Panc1 (cell line): ENCODE results near the gene KCND3. TPM values are rescaled to one million over a fixed set of nuclear protein-coding genes. Genes with fewer than 3 reads are reported as not detected.

Experiments used
- ATAC-seq: fragments of 200-7000 bp; cut with Tn5 transposase; 2 replicates; pipeline ENCODE4 v1.9.1; 2020; ENCODE audit warnings: mild to moderate bottlenecking, moderate library complexity
- BruUV-seq: library from RNA; stranded (reverse); fragments of 400-500 nt; replicated peaks from 2 replicates; lab custom pipeline; 2021; lab: Mats Ljungman, UMichigan
- CTCF ChIA-PET: fragments of 300-600 bp; sonication (Branson Sonifier 250); formaldehyde crosslinking; loops from one replicate; lab custom pipeline; 2022; ENCODE audit warnings: antibody characterized with exemption; lab: Charles Lee
- POLR2A ChIA-PET: fragments of 300-600 bp; sonication (Branson Sonifier 250); formaldehyde crosslinking; loops from one replicate; lab custom pipeline; 2022; ENCODE audit warnings: antibody characterized with exemption; lab: Charles Lee
- DNase-seq: peaks from one replicate; pipeline ENCODE4 v3.0.0-alpha.2; 2010; ENCODE audit warnings: low read depth, low spot score
- H3K27ac ChIP-seq: 2 replicates; pipeline ENCODE4 v1.5.1; 2011; ENCODE audit warnings: mild to moderate bottlenecking, low read length, inconsistent platforms
- H3K27me3 ChIP-seq: fragments of 200-500 bp; sonication (Bioruptor generic); 2 replicates; pipeline ENCODE4 v1.6.0; 2014; ENCODE audit warnings: low read length, inconsistent platforms; ENCODE audit not compliant: control insufficient read depth, insufficient read depth
- H3K36me3 ChIP-seq: fragments of 200-500 bp; sonication (Bioruptor generic); 2 replicates; pipeline ENCODE4 v1.5.1; 2014; ENCODE audit warnings: inconsistent platforms, mild to moderate bottlenecking, low read length, moderate library complexity; ENCODE audit not compliant: control insufficient read depth, insufficient read depth
- H3K4me1 ChIP-seq: 2 replicates; pipeline ENCODE4 v1.5.1; 2011; ENCODE audit warnings: inconsistent platforms, mild to moderate bottlenecking, low read length, moderate library complexity; ENCODE audit not compliant: control insufficient read depth, insufficient read depth
- H3K4me3 ChIP-seq, 2 experiments: 2 replicates each; pipeline ENCODE4 v1.5.1; 2011 to 2012; ENCODE audit warnings: low read depth in 2 of 2, low read length in 2 of 2, mild to moderate bottlenecking in 2 of 2, inconsistent platforms in 1 of 2, moderate library complexity in 1 of 2
- H3K9me3 ChIP-seq: fragments of 200-500 bp; sonication (Bioruptor generic); 2 replicates; pipeline ENCODE4 v1.5.1; 2014; ENCODE audit warnings: low read depth, mild to moderate bottlenecking, inconsistent platforms, low read length, moderate library complexity; ENCODE audit not compliant: control insufficient read depth, insufficient read depth
- CTCF ChIP-seq: fragments of 450-650 bp; IDR thresholded peaks from 2 replicates; pipeline ENCODE4 v1.5.1; 2017; ENCODE audit warnings: mild to moderate bottlenecking
- POLR2AphosphoS5 ChIP-seq: IDR thresholded peaks from 2 replicates; pipeline ENCODE4 v1.6.1; 2012; ENCODE audit warnings: mild to moderate bottlenecking, low read depth, low read length, moderate library complexity
- REST ChIP-seq, 2 experiments: IDR thresholded peaks; 2 replicates each; pipeline ENCODE4 v1.6.1; 2011 to 2012; ENCODE audit warnings: low read depth in 2 of 2, control low read depth in 1 of 2, low read length in 1 of 2, mild to moderate bottlenecking in 1 of 2, moderate library complexity in 1 of 2; ENCODE audit not compliant: insufficient read depth in 1 of 2
- SIN3A ChIP-seq: IDR thresholded peaks from 2 replicates; pipeline ENCODE4 v1.6.1; 2012; ENCODE audit warnings: low read depth, mild to moderate bottlenecking, low read length, moderate library complexity, borderline replicate concordance; ENCODE audit not compliant: insufficient read depth
- TCF7L2 ChIP-seq: IDR thresholded peaks from 2 replicates; pipeline ENCODE4 v1.6.1; 2011; ENCODE audit warnings: mild to moderate bottlenecking, low read depth, low read length, inconsistent platforms
- in situ Hi-C: cut with HindIII; loops from 2 replicates; pipeline ENCODE4 v1.10.0; 2016; ENCODE audit warnings: low sequenced_read_pairs, low pct_unique_long_range_greater_than_20kb
- intact Hi-C: fragments of 100-400 bp; cut with micrococcal nuclease; formaldehyde crosslinking; loops from one replicate; pipeline ENCODE4 v1.10.0; 2022; ENCODE audit not compliant: unreplicated experiment
- total RNA-seq: library from RNA; stranded (reverse); gene quantifications from one replicate; pipeline ENCODE4 v1.2.1, GENCODE V29; 2021; ENCODE audit not compliant: unreplicated experiment

Gene KCND3
- total RNA-seq, 1 experiment from 2014 or later, result not detected

GRCh38 chr1:111791776-111792175 is 197.7 kb downstream of the KCND3 start:
- TF ChIP-seq REST (IDR thresholded peaks at IDR 0.05; ENCODE audit: insufficient read depth in 1 of 2, low read depth in 2 of 2, low read length in 1 of 2) (no peak), TCF7L2 (no peak), CTCF (no peak), POLR2AphosphoS5 (no peak), SIN3A (no peak)
- Histone ChIP-seq H3K36me3 (no peaks in the 10 kb centered on the region), H3K27me3 (peaks cover 3% of the 10 kb centered on the region), H3K9me3 (no peaks in the 10 kb centered on the region), H3K4me3 (no peak overlapping the region), H3K27ac (no peak overlapping the region), H3K4me1 (no peaks in the 10 kb centered on the region)
- in situ Hi-C loops (no loop called here), intact Hi-C loops (no loop called here)
- ChIA-PET CTCF (interaction anchor here (0.6 kb wide), 1 partner anchor 21 kb away, joined by 3 read pairs; no protein-coding TSS in a partner anchor), POLR2A (no interaction called here)
- ATAC-seq (no peak), DNase-seq (no peak)
- BruUV-seq, result no TSS peak

GRCh38 chr1:111789666-111790316 is 199.7 kb downstream of the KCND3 start:
- in situ Hi-C loops (no loop called here), intact Hi-C loops (no loop called here)
- H3K27me3 ChIP-seq, result peaks cover 3% of the 10 kb centered on the region
- no peaks in the 10 kb centered on the region for H3K9me3 ChIP-seq
- H3K4me3 ChIP-seq, result no peak overlapping the region
- ATAC-seq, result no peak
- TF ChIP-seq POLR2AphosphoS5 (no peak), TCF7L2 (no peak), REST (IDR thresholded peaks at IDR 0.05; ENCODE audit: insufficient read depth in 1 of 2, low read depth in 2 of 2, low read length in 1 of 2) (no peak), SIN3A (no peak)
- H3K4me1 ChIP-seq, result no peaks in the 10 kb centered on the region
- H3K36me3 ChIP-seq, result no peaks in the 10 kb centered on the region
- ChIA-PET CTCF (no interaction called here), POLR2A (no interaction called here)
- DNase-seq, result no peak
- no peak overlapping the region for H3K27ac ChIP-seq
- BruUV-seq, result no TSS peak
